Renal cortex interstitium (tissue), 15 donors: ENCODE results near the gene NRTN. TPM values are rescaled to one million over a fixed set of nuclear protein-coding genes. Genes with fewer than 3 reads are reported as not detected.
"Not testable (repeated sequence)": the region's sequence is repeated elsewhere in the genome, so short reads cannot be mapped to it uniquely, and the experiment has no call there.

Source experiments
- DNase-seq, 11 donors: peaks; one replicate each; pipeline ENCODE4 v3.0.0-alpha.2; 2013; ENCODE audit warnings: low read depth in 9 of 11, low spot score in 4 of 11; ENCODE audit errors: extremely low read depth in 1 of 11
- long read RNA-seq, 16 experiments: transcript quantifications; one replicate each; lab custom pipeline, GENCODE V29; 2026
- polyA plus RNA-seq, 3 donors: library from polyadenylated mRNA; unstranded; fragments of 120-200 nt; gene quantifications; one replicate each; pipeline ENCODE4 v1.2.1, GENCODE V29; 2013; ENCODE audit not compliant: insufficient read length in 3 of 3

The NRTN gene, protein sequence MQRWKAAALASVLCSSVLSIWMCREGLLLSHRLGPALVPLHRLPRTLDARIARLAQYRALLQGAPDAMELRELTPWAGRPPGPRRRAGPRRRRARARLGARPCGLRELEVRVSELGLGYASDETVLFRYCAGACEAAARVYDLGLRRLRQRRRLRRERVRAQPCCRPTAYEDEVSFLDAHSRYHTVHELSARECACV
- 1 to 10 TPM; 2.3 to 3.8 (median 3.6) TPM for polyA plus RNA-seq
- long read RNA-seq, donor 1 = 0 reads
- long read RNA-seq, donor 2, partial matches to known transcripts = 6 of 6 reads
- long read RNA-seq, donor 2, other reads (novel, unspliced or antisense) = 0 of 6 reads
- long read RNA-seq, donor 3, partial matches to known transcripts = 0 of 5 reads
- long read RNA-seq, donor 3, other reads (novel, unspliced or antisense) = 5 of 5 reads
- long read RNA-seq, donor 4 = 0 reads
- long read RNA-seq, donor 5 = 0 reads
- long read RNA-seq, donor 6 = 0 reads
- long read RNA-seq, donor 7, partial matches to known transcripts = 0 of 6 reads
- long read RNA-seq, donor 7, other reads (novel, unspliced or antisense) = 6 of 6 reads
- long read RNA-seq, donor 8 = 0 reads
- long read RNA-seq, donor 9 = 0 reads
- long read RNA-seq, donor 10, partial matches to known transcripts = 0 of 6 reads
- long read RNA-seq, donor 10, other reads (novel, unspliced or antisense) = 5 of 6 reads
- long read RNA-seq, donor 11, partial matches to known transcripts = 0 of 5 reads
- long read RNA-seq, donor 11, other reads (novel, unspliced or antisense) = 5 of 5 reads
- long read RNA-seq, donor 12, partial matches to known transcripts = 0 of 1 reads
- long read RNA-seq, donor 12, other reads (novel, unspliced or antisense) = 0 of 1 reads
- long read RNA-seq, donor 13 = 0 reads
- long read RNA-seq, donor 14 = 0 reads
- long read RNA-seq, donor 15 = 0 reads
- long read RNA-seq, donor 16, partial matches to known transcripts = 0 of 10 reads
- long read RNA-seq, donor 16, other reads (novel, unspliced or antisense) = 10 of 10 reads

DNA sequence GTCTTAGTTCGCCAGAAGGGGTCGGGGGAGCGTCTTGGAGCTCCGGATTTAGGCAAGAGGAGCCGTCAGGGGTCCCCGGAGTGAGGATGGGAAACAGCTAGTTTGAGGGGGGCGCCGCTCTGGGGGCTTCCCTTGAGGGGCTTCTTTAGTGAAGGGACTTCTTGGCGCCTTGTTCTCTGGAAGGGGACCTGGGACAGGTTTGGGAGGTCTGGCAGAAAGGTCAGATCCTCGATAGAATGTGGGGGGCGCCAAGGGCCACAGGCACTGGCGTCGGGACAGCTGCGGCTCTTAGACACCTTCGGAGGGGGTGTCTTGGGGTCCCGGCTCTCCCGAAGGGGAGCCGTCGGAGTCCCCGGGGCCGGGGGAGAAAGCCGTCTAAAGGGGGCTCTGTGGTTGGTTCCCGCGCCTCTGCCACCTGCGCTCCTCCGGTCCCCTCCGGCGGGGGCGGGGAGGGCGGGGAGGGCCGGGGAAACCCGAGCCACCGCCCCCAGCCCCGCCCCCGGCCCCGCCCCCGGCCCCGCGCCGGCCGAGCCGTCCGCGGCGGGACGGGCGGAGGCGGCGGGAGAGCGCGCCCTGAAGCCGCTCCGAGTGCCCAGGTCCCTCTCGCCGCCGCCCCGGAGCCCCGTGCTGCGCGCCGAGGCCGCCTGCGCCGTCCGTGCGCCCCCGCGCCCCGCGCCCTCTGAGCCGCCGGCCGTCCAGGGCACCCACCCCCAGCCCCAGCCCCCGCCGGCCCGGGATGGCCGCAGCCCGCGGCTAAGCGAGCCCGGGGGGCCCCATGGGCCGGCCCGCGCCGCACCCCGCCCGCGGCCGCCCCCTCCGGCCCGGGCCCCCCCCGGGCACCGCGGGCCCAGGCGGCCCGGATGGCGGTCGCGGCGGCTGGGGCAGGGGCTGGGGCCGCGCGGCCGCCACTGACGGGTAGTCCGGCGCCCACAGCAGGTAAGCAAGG lies at the start of gene NRTN:
NRTN (plus strand) TSS at position 552 of the 946 bp plus-strand sequence. CDS start 19,099 bp downstream, outside the sequence.
- DNase-seq = peak in 1 of 11 donors; percentile 35

DNA sequence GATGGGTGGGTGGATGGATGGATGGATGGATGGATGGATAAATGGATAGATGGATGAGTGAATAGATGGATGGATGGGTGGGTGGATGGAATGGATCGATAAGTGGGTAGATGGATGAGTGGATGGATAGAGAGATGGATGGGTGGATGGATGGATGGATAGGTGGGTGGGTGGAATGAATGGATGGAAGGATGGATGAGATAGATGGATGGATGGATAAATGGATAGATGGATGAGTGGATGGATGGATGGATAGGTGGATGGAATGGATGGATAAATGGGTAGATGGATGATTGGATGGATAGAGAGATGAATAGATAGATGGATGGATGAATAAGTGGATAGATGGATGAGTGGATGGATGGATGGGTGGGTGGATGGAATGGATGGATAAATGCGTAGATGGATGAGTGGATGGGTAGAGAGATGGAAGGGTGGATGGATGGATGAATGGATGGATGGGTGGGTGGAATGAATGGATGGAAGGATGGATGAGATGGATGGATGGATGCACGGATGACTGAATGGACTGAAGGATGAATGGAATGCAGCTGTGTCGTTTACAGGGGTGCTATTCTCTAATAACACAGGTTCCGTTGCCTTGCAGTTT lies 42.2 kb upstream of the NRTN start:
- DNase-seq = no peak

DNA sequence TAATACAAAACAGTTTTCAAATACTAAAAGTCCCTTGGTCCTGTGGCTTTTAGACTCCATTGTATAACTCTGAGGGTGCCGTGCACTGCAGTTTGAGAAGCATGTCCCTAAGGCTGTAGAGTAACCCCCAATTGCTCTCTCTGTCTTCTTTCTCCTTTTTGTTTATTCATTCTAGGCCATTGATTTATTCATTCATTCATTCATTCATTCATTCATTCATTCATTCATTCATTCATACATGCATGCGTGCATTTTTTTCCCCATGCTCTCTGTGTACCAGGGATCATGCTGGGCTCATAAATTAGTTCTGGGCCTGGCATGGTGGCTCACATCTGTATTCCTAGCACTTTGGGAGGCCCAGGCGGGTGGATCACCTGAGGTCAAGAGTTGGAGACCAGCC lies 39.6 kb upstream of the NRTN start:
- DNase-seq = no peak

DNA sequence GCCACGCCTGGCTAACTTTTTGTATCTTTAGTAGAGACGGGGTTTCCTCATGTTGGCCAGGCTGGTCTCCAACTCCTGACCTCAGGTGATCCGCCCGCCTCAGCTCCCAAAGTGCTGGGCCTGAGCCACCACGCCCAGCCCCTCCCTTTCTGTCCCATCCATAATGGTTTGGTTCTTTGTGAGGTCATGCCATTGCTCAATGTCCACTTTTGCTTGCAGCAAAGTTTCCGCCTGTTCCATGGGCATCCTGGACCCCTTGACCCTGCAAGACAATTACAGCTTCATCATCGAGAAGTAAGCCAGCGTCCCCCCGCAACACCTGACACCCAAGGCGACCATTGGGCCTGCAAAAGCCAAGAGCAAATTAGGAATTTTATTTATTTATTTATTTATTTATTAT lies 36.9 kb upstream of the NRTN start:
- no peak for DNase-seq

DNA sequence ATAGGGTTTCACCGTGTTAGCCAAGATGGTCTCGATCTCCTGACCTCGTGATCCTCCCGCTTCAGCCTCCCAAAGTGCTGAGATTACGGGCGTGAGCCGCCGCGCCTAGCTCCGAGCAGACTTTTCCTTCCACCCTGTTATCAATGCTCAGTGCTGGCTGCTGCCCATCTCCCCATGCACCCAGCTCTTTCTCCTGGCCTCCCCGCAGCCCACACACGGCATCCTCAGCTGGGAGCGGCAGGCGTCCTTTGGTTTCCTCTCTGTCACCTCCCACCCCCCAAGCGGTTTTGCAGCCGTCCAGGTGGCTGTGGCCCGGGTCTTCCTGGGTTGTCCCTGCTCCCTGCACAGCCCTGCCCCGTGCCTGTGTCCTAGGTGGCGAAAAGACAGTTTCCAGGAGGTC lies 32.5 kb upstream of the NRTN start:
- DNase-seq = no peak

DNA sequence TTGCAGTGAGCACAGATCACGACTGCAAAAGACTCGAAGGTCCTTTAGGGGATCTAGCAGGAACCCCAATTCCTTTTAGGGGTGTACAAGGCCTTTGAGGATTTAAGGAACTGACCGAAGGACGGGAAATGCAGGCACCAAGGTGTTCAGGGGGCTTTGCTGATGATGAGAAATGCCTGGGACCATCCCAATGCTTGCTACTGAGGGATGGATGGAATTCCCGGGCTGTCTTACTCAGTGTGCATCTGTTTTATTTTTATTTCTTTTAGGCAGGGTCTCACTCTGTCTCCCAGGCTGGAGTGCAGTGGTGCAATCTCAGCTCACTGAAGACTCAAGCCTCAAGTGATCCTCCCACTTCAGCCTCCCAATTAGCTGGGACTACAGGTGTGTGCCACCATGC lies 31.6 kb upstream of the NRTN start:
- no peak for DNase-seq

DNA sequence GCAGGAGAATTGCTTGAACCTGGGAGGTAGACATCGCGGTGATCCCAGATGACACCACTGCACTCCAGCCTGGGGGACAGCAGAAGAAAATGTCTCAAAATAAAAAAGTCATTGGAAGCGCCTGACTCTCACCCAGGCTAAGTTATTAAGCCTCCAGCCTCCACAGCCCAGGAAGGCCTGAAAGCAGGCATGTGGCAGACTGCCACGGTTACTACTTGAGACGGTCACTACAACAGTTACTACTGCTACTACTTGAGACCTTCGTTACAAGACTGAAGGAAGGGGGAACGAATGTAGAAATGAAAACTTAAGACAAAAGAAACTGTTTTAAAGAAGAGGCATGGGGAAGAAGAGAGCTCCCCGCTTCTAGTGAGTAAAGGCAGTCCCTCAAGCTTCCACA lies 29.9 kb upstream of the NRTN start:
- no peak for DNase-seq

DNA sequence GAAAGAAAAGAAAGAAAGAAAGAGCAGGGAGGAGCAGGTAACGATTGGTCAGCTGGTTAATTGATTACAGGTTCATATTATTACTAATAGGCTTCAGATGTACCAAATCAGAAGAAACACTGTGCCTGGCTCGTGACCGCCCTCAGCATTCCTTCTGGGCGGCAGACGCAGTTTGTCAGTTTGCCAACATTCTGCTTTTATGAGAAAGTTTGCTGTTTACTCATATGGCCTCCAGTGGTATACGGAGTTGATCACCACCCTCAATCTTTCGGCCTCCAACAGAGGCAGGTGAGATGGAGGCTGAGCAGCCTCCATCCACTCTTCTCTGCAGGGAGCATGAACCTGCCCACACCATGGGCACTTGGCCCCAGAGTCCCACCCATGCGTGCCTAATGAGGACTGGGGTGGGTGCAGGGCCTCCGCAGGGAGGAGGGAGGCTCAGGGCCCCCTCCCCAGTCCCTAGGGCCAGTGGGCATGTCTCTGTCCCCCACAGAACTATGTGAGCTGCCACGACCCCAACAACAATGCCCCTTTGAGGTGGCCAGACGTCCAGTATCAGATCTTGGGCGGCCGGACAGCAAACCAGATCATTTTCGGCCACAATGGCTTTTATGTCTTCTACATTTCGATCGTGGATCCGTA lies 29.1 kb upstream of the NRTN start:
- DNase-seq = no peak

DNA sequence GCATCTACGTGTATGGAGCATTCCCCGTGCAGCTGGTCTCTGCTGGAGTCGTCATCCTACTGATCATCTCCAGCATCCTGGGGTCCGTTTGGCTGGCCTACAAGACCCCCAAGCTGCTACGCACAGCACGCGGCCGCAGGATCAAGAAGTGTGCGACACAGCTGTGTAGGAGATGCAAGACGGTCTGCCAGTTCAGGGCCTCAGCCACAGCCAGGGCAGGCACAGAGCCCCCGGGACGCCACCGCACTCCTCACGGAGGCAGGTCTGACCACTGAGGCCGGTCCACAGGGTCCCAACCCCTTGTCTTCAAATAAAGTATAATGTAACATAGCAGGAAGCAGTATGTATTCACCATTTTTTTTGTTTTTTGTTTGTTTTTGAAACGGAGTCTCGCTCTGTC lies 26.5 kb upstream of the NRTN start:
- no peak for DNase-seq

DNA sequence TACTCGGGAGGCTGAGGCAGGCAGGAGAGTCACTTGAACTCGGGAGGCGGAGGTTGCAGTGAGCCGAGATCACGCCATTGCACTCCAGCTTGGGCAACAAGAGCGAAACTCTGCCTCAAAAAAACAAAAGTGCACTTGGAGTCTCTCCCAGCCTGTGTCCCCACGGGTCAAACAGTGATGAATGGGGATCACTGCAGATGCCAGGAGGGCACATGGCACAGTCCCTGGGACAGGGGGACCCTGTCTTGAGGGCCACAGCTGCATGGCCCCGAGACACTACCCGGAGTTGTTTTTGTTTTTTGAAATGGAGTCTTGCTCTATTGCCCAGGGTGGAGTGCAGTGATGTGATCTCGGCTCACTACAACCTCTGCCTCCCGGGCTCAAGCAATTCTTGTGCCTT lies 24.0 kb upstream of the NRTN start:
- not testable (repeated sequence) for DNase-seq

DNA sequence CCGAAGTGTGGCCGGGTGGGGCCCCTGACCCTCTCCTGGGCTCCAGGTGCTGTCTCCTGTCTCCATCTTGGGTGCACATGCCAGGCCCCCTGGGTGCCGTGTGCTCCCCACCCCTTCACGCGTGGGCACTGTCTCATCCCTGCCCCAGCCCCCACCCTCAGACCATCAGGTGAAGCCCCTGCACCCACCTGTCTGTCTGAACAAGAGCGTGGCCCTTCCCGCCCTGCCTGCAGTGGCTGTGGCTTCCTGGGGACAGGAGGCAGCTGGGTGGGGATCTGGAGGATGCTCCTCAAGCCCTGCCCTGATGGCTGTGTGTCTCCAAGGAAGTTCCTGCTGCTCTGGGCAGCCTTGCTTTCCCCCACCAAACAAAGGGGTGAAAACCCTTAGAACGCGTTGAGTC lies 22.5 kb upstream of the NRTN start:
- DNase-seq = no peak

DNA sequence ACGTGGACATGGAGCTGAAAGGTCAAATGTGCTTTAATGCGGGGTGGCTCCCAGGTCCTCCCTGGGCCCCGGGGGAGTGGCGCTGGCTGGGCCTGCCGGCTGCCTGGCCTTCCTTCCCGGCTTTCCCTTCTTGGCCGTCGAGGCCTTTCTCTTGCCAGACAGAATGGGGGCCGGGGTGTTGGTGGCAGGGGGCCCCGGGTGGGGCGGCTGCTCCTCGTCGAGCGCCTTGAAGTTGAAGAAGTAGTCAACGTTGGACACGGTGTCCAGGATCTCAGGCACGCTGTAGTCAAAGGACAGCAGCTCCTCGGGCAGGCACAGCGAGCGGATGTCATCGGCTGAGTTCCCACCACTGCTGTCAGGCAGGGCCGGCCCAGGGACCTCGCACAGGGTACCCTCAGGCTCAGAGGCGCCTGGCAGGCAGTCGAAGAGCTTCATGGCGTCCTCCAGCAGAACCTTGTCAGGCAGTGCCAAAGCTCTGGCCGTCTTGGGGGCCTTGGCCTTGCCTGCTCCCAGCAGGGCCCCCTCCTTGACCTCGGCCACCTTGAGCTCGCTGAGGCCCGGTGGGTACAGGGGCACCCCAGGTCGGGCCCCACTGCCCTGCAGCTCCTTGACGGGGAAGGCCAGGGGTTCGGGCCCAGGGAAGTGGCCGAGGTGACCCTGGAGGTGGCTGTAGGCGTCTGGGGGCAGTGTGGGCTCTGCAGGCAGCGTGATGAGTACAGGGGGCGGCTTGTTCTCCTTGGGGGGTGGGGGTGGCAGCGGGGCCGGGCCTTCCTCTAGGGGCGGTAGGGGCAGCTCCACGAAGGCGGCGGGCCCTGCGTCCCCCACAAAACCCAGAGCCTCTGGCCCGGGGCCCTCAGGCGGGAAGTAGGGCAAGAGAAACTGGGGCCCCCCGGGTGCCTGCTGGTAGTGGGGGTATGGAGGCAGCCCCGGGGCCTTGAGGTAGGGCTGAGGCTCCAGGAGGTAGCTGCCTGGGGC lies 21.6 kb upstream of the NRTN start:
- DNase-seq = no peak

DNA sequence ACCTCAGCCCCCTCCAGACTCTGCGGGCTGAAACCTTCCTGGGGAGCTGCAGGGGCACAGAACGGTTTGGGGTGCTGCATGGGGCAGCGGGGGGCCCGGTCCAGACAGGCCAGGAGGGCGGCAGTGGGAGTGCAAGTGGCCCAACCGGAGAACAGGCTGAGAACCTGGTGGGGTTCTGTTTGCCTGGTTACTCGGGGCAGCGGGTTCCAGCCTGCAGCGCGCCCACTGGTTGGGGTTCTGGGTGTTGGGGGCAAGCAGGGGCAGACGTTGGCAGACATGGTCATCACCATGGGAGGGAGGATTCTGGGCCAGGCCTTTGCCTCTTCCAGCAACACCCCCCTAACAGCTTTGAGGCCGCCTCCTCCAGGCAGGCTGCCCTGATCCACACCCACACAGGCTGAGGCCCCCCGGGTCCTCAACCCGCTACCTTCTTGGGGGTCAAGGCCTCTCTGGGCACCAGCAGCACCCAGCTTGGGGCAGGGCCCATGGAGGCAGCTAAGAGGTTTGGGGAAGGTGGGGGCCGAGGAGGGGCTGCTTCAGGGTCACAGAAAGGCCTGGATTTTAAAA lies 20.2 kb upstream of the NRTN start, which contains the start of gene PRR22:
PRR22 (minus strand) TSS at position 166 of the 567 bp plus-strand sequence; CDS start at position 80, 86 bp downstream.
- DNase-seq = no peak

DNA sequence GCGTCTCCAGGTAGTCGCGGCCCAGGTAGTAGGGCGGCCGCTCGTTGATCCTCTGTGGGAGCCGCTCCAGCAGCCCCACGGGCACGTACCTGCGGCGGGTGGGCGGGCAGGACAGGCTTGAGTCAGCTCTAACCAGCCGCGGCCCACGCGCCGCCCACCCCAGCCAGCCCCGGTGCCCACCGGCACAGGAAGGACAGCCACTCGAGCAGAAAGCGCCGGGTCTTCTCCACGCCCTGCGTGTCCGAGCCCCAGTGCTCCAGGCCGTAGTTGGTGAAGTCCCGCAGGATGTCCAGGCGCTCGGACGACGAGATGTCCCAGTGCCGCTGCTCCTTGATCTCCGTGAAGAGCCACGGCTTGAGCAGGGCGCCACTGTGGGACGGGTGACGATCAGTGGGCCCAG lies 19.4 kb upstream of the NRTN start:
- DNase-seq = no peak

DNA sequence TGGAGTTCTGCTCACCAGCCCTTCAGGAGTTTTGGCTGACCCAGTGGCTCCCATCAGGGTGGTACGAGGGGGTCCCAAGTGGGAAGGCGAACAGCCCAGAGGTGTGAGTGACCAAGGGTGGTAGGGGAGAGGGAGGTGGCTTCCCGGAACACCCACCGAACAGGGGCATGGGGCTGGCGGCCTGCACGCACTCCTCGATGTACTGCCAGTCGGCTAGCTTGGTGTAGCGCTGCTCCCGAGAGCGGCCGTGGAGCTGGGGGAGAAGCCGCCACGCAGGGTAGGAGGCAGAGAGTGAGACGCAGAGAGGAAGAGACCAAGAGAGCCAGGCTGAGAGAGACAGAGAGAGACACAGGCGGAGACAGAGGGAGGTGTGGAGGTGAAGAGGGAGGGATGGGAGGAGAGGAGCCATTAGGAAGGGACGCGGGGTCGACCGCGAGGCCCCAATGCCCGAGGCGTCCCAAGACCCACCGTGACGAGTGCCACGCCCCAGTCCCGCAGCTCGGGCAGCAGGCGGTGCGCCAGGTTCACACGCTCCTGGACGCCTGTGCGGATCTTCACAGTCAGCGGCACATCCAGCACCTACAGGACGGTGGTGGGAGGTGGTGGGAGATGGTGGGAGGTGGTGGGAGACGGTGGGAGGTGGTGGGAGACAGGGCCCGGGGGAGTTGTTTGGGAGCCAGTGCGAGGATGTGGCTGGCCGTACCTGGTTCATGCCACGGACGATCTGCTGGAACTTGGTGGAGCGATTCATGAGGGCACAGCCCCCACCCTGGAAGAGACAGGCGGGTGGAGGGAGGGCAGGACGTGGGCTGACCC lies 18.1 kb upstream of the NRTN start:
- DNase-seq = no peak
